CD14-positive monocyte (primary cell): ENCODE measurements around the gene RRAS. TPM values are rescaled to one million over a fixed set of nuclear protein-coding genes. Genes with fewer than 3 reads are reported as not detected.

ENCODE experiments used
- DNase-seq, 3 donors: peaks; one replicate each; pipeline ENCODE4 v3.0.0-alpha.2; 2011 to 2022
- H2AFZ ChIP-seq: 2 replicates; pipeline ENCODE4 v1.6.0; 2012; ENCODE audit warnings: mild to moderate bottlenecking, low read depth, low read length, inconsistent platforms; ENCODE audit not compliant: insufficient read depth, poor library complexity, severe bottlenecking
- H3K27ac ChIP-seq, 2 donors: 1 replicate in 1 of 2; 2 replicates in 1 of 2; pipeline ENCODE4 v1.5.1; 2012 to 2013; ENCODE audit warnings: low read length in 2 of 2, control low read depth in 1 of 2, inconsistent platforms in 1 of 2, low read depth in 1 of 2, mild to moderate bottlenecking in 1 of 2
- H3K27me3 ChIP-seq, 2 donors: one replicate each; pipeline versions ENCODE4 v1.6.0 to v1.6.1; 2011 to 2013; ENCODE audit warnings: low read length in 2 of 2; ENCODE audit not compliant: control insufficient read depth in 2 of 2, insufficient read depth in 2 of 2
- H3K36me3 ChIP-seq, 2 donors: replicated peaks in 1 of 2; 1 replicate in 1 of 2; 2 replicates in 1 of 2; pipeline versions ENCODE4 v1.5.1 to v1.6.1; 2012 to 2013; ENCODE audit warnings: low read length in 2 of 2, control low read depth in 1 of 2, inconsistent platforms in 1 of 2, mild to moderate bottlenecking in 1 of 2; ENCODE audit not compliant: insufficient read depth in 2 of 2, control insufficient read depth in 1 of 2
- H3K4me1 ChIP-seq, 2 donors: 1 replicate in 1 of 2; 2 replicates in 1 of 2; pipeline versions ENCODE4 v1.5.1 to v1.6.1; 2012 to 2013; ENCODE audit warnings: low read length in 2 of 2, control low read depth in 1 of 2, inconsistent platforms in 1 of 2, mild to moderate bottlenecking in 1 of 2, moderate library complexity in 1 of 2; ENCODE audit not compliant: insufficient read depth in 2 of 2, control insufficient read depth in 1 of 2
- H3K4me2 ChIP-seq: replicated peaks from 2 replicates; pipeline ENCODE3; 2012; ENCODE audit warnings: low read length, moderate library complexity, mild to moderate bottlenecking; ENCODE audit not compliant: poor library complexity, severe bottlenecking; ENCODE audit errors: extremely low read depth
- H3K4me3 ChIP-seq, 3 experiments: fragments of 200-600 bp in 1 of 3; sonication (generic) in 1 of 3; replicated peaks in 1 of 3; 1 replicate in 2 of 3; 2 replicates in 1 of 3; pipeline ENCODE4 v1.5.1; 2011 to 2013; ENCODE audit warnings: low read length in 3 of 3, mild to moderate bottlenecking in 3 of 3, control low read depth in 2 of 3, low read depth in 2 of 3, inconsistent platforms in 1 of 3, moderate library complexity in 1 of 3
- H3K79me2 ChIP-seq: 2 replicates; pipeline ENCODE4 v1.6.0; 2012; ENCODE audit warnings: mild to moderate bottlenecking, control low read depth, inconsistent platforms, low read length, moderate library complexity; ENCODE audit not compliant: insufficient read depth
- H3K9ac ChIP-seq: 2 replicates; pipeline ENCODE4 v1.6.0; 2017; ENCODE audit warnings: low read length, mild to moderate bottlenecking; ENCODE audit not compliant: insufficient read depth, poor library complexity, severe bottlenecking
- H3K9me3 ChIP-seq, 2 donors: replicated peaks in 1 of 2; 1 replicate in 1 of 2; 2 replicates in 1 of 2; pipeline versions ENCODE4 v1.5.1 to v1.6.1; 2012 to 2013; ENCODE audit warnings: low read length in 2 of 2, control low read depth in 1 of 2; ENCODE audit not compliant: control insufficient read depth in 1 of 2, insufficient read depth in 1 of 2
- H4K20me1 ChIP-seq: 2 replicates; pipeline ENCODE4 v1.6.0; 2012; ENCODE audit warnings: mild to moderate bottlenecking, low read length, control low read depth, moderate library complexity; ENCODE audit not compliant: insufficient read depth
- H3K27ac Mint-ChIP-seq, 7 donors: one replicate each; pipeline ENCODE4 v1.8.0; 2020; ENCODE audit warnings: mild to moderate bottlenecking in 7 of 7, mixed read lengths in 7 of 7, moderate library complexity in 6 of 7, inconsistent platforms in 2 of 7
- H3K27me3 Mint-ChIP-seq, 3 donors: one replicate each; pipeline ENCODE4 v1.8.0; 2021 to 2022; ENCODE audit warnings: low read depth in 3 of 3, mild to moderate bottlenecking in 3 of 3, mixed read lengths in 3 of 3, moderate library complexity in 3 of 3, inconsistent platforms in 1 of 3
- H3K36me3 Mint-ChIP-seq, 2 donors: one replicate each; pipeline ENCODE4 v1.8.0; 2020; ENCODE audit warnings: mixed read lengths in 2 of 2, inconsistent platforms in 1 of 2, mild to moderate bottlenecking in 1 of 2
- H3K4me1 Mint-ChIP-seq: one replicate; pipeline ENCODE4 v1.8.0; 2020; ENCODE audit warnings: mild to moderate bottlenecking, mixed read lengths
- H3K4me3 Mint-ChIP-seq, 2 donors: one replicate each; pipeline ENCODE4 v1.8.0; 2020; ENCODE audit warnings: mild to moderate bottlenecking in 2 of 2, mixed read lengths in 2 of 2, moderate library complexity in 1 of 2
- H3K9me3 Mint-ChIP-seq, 7 donors: one replicate each; pipeline ENCODE4 v1.8.0; 2020 to 2022; ENCODE audit warnings: mixed read lengths in 7 of 7, mild to moderate bottlenecking in 6 of 7, moderate library complexity in 6 of 7, inconsistent platforms in 2 of 7
- WGBS: methylation state at CpG from one replicate; pipeline ENCODE4 v1.1.5; 2013; ENCODE audit warnings: missing lambda C conversion rate; ENCODE audit not compliant: insufficient coverage; 5-methylcytosine and 5-hydroxymethylcytosine counted together
- intact Hi-C, 2 donors: fragments of 100-400 bp; cut with micrococcal nuclease; formaldehyde crosslinking; loops; one replicate each; pipeline versions ENCODE4 v1.15.0 to v1.15.1; 2023
- polyA plus RNA-seq, 3 donors: library from polyadenylated mRNA; depleted of rRNA in 1 of 3; unstranded in 2 of 3; stranded (reverse) in 1 of 3; fragments of 300-500 nt in 2 of 3; fragments of >200 nt in 1 of 3; fragmentation: Illumina TruSeq in 2 of 3; gene quantifications; 1 replicate in 2 of 3; 2 replicates in 1 of 3; pipeline ENCODE4 v1.2.3, GENCODE V29; 2012 to 2021
- TF ChIP-seq, protein P1 (sequence below): fragments of 200-600 bp; IDR thresholded peaks from one replicate; pipeline ENCODE4 v1.8.0; 2022; ENCODE audit warnings: antibody characterized with exemption, mild to moderate bottlenecking

Gene RRAS
- polyA plus RNA-seq, 3 donors: 74.9 to 91.7 (median 80.0) TPM

DNA sequence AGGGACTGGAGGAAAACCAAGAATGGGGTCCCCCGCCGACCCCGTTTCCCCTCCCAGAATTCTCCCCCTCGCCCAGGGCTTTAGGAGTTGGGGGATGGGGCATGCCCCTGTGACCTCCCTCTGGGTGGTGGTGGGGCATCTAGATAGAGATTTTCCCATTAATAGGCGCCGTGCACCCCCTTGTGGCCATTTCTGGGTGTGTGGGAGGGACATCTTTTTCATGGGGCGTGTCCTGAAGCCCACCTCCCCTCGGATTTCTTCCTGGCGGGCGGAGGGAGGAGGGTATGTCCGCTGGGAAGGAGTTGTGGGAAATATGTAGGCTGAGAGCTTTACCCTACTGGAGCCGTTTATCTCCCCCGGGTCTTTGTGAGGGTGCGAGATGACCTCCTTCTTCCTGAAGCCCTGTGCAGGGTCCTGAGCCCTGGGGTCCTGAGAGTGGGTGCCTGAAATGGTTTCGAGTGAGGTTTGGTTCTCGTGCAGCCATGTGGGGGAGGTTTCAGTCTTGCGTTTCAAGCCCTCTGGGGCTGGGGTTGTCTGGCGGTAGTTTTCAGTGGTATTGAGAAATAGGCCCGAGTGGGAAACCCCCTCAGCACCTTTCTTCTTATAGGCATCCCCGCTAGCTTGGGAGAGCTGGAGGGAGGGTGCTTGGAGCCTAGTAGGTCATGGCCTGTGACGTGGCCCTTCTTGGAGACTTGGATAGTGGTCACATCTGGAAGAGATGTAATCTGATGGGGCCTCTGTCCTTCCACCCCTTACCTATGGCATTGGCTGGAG, 38.1 kb upstream of the RRAS start:
- Mint-ChIP-seq H3K36me3 (peaks cover 17 to 24% of the 10 kb centered on the region in 2 donors), H3K4me1 (peaks cover 18% of the 10 kb centered on the region)

More for the DNA sequence above, 38.1 kb upstream of the RRAS start:
- Histone ChIP-seq H4K20me1 (peaks cover 25% of the 10 kb centered on the region), H3K4me2 (peak overlapping the region; percentile 100), H3K79me2 (peaks cover 37% of the 10 kb centered on the region), H3K4me1 (peaks cover 24 to 38% of the 10 kb centered on the region in 2 donors), H3K4me3 (peak overlapping the region; percentile 92 to 98 (median 93)), H3K27ac (peak overlapping the region; percentile 88 to 91), H3K9me3 (no peaks in the 10 kb centered on the region), H3K27me3 (no peaks in the 10 kb centered on the region), H2AFZ (peak overlapping the region; percentile 79), H3K9ac (peak overlapping the region; percentile 84), H3K36me3 (peaks cover 10 to 14% of the 10 kb centered on the region in 2 donors)
- WGBS: 6% methylated on average over 9 of the region's 21 CpGs
- intact Hi-C loops: loop anchor here (2.0 to 10.0 kb wide), 7 partner anchors 35 to 206 kb away; partner anchors contain the start of genes PRR12 (in 2 of the 2), RPS11 (in 2 of the 2), SCAF1 (in 2 of the 2) and AKT1S1 (in 1 of the 2)
- H3K4me3 Mint-ChIP-seq: peak overlapping the region; percentile 96
- DNase-seq: peak; percentile 62 to 89 (median 64)
- TF ChIP-seq, protein P1, sequence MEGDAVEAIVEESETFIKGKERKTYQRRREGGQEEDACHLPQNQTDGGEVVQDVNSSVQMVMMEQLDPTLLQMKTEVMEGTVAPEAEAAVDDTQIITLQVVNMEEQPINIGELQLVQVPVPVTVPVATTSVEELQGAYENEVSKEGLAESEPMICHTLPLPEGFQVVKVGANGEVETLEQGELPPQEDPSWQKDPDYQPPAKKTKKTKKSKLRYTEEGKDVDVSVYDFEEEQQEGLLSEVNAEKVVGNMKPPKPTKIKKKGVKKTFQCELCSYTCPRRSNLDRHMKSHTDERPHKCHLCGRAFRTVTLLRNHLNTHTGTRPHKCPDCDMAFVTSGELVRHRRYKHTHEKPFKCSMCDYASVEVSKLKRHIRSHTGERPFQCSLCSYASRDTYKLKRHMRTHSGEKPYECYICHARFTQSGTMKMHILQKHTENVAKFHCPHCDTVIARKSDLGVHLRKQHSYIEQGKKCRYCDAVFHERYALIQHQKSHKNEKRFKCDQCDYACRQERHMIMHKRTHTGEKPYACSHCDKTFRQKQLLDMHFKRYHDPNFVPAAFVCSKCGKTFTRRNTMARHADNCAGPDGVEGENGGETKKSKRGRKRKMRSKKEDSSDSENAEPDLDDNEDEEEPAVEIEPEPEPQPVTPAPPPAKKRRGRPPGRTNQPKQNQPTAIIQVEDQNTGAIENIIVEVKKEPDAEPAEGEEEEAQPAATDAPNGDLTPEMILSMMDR: peak; percentile 93
- peaks cover 0 to 2% (median 0%) of the 10 kb centered on the region in 7 donors for H3K9me3 Mint-ChIP-seq
- H3K27ac Mint-ChIP-seq: peak overlapping the region; percentile 84 to 99 (median 93)
- H3K27me3 Mint-ChIP-seq: peaks cover 0 to 5% (median 0%) of the 10 kb centered on the region in 3 donors
